Smooth muscle cell (in vitro differentiated cells): ENCODE data around the gene ARHGAP18. TPM values are rescaled to one million over a fixed set of nuclear protein-coding genes. Genes with fewer than 3 reads are reported as not detected.
A peak's percentile ranks its signal among the peaks of the same experiment; 100 is the strongest.

Source experiments
- DNase-seq: peaks from one replicate; lab custom pipeline; 2025; ENCODE audit not compliant: unreplicated experiment; lab: John Stamatoyannopoulos, UW
- H2AFZ ChIP-seq: fragments of 200-600 bp; sonication (generic); 2 replicates; pipeline ENCODE4 v1.6.0; 2016; ENCODE audit warnings: antibody characterized with exemption, low read depth, mild to moderate bottlenecking
- H3F3A ChIP-seq: fragments of 200-600 bp; sonication (generic); 2 replicates; pipeline ENCODE4 v1.6.0; 2017; ENCODE audit warnings: antibody characterized with exemption, low read depth
- H3K27ac ChIP-seq: fragments of 200-600 bp; sonication (generic); 2 replicates; pipeline ENCODE4 v1.5.1; 2016; ENCODE audit warnings: low read depth, mild to moderate bottlenecking
- H3K27me3 ChIP-seq: fragments of 200-600 bp; sonication (generic); 2 replicates; pipeline ENCODE4 v1.6.1; 2016; ENCODE audit warnings: low read depth, mild to moderate bottlenecking
- H3K36me3 ChIP-seq: fragments of 200-600 bp; sonication (generic); 2 replicates; pipeline ENCODE4 v1.5.1; 2016; ENCODE audit warnings: low read depth
- H3K4me1 ChIP-seq: fragments of 200-600 bp; sonication (generic); 2 replicates; pipeline ENCODE4 v1.5.1; 2016; ENCODE audit warnings: low read depth
- H3K4me2 ChIP-seq: fragments of 200-600 bp; sonication (generic); 2 replicates; pipeline ENCODE4 v1.6.0; 2016; ENCODE audit warnings: mild to moderate bottlenecking
- H3K4me3 ChIP-seq: fragments of 200-600 bp; sonication (generic); 2 replicates; pipeline ENCODE4 v1.5.1; 2016; ENCODE audit warnings: mild to moderate bottlenecking
- H3K79me2 ChIP-seq: fragments of 200-600 bp; sonication (generic); 2 replicates; pipeline ENCODE4 v1.6.0; 2016; ENCODE audit warnings: low read depth, mild to moderate bottlenecking
- H3K9ac ChIP-seq: fragments of 200-600 bp; sonication (generic); 2 replicates; pipeline ENCODE4 v1.6.0; 2016; ENCODE audit warnings: low read depth
- H3K9me3 ChIP-seq: fragments of 200-600 bp; sonication (generic); replicated peaks from 2 replicates; pipeline ENCODE4 v1.5.1; 2016; ENCODE audit warnings: low read depth
- H4K20me1 ChIP-seq: fragments of 200-600 bp; sonication (generic); 2 replicates; pipeline ENCODE4 v1.6.0; 2016; ENCODE audit warnings: low read depth
- WGBS: methylation state at CpG from one replicate; pipeline ENCODE4 v1.1.7; 2016; ENCODE audit warnings: low lambda C conversion rate; 5-methylcytosine and 5-hydroxymethylcytosine counted together
- polyA plus RNA-seq: library from polyadenylated mRNA; unstranded; fragments of >200 nt; fragmentation: Nextera tagmentation; extraction: Ambion mirVana; gene quantifications from 2 replicates; pipeline ENCODE4 v1.2.1, GENCODE V29; 2016
- total RNA-seq: library from RNA; depleted of rRNA; stranded (reverse); fragments of >200 nt; gene quantifications from 2 replicates; pipeline ENCODE4 v1.2.3, GENCODE V29; 2014
- TF ChIP-seq, protein P1 (sequence below): fragments of 200-600 bp; sonication (generic); IDR thresholded peaks from 2 replicates; pipeline ENCODE4 v1.5.1; 2017; ENCODE audit warnings: borderline replicate concordance, mild to moderate bottlenecking, antibody characterized with exemption; ENCODE audit not compliant: insufficient read depth, poor library complexity, severe bottlenecking

Gene ARHGAP18
- total and polyA plus RNA-seq, 2 experiments from 2014 or later = 3.2 to 9.6 TPM

GRCh38 chr6:129672341-129672682 lies 37.7 kb downstream of the ARHGAP18 start:
- H3K4me2 ChIP-seq = peak overlapping the region; percentile 71
- DNase-seq = no peak
- no peaks in the 10 kb centered on the region for H4K20me1 ChIP-seq
- TF ChIP-seq, protein P1, sequence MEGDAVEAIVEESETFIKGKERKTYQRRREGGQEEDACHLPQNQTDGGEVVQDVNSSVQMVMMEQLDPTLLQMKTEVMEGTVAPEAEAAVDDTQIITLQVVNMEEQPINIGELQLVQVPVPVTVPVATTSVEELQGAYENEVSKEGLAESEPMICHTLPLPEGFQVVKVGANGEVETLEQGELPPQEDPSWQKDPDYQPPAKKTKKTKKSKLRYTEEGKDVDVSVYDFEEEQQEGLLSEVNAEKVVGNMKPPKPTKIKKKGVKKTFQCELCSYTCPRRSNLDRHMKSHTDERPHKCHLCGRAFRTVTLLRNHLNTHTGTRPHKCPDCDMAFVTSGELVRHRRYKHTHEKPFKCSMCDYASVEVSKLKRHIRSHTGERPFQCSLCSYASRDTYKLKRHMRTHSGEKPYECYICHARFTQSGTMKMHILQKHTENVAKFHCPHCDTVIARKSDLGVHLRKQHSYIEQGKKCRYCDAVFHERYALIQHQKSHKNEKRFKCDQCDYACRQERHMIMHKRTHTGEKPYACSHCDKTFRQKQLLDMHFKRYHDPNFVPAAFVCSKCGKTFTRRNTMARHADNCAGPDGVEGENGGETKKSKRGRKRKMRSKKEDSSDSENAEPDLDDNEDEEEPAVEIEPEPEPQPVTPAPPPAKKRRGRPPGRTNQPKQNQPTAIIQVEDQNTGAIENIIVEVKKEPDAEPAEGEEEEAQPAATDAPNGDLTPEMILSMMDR = no peak
- peak overlapping the region; percentile 90 for H3K27ac ChIP-seq
- H3K27me3 ChIP-seq = no peaks in the 10 kb centered on the region
- peaks cover 7% of the 10 kb centered on the region for H3K79me2 ChIP-seq
- H3K4me1 ChIP-seq = peaks cover 12% of the 10 kb centered on the region
- H3K4me3 ChIP-seq = no peak overlapping the region
- no peaks in the 10 kb centered on the region for H3F3A ChIP-seq
- H3K9me3 ChIP-seq = no peaks in the 10 kb centered on the region
- H3K9ac ChIP-seq = peak overlapping the region; percentile 34
- H3K36me3 ChIP-seq = no peaks in the 10 kb centered on the region
- H2AFZ ChIP-seq = peak overlapping the region; percentile 23
- 49% methylated on average over 2 of the region's 2 CpGs for WGBS

- H3K4me1 ChIP-seq = peaks cover 12% of the 10 kb centered on the region
- no peaks in the 10 kb centered on the region for H3K27me3 ChIP-seq
- no peak for DNase-seq
- no peaks in the 10 kb centered on the region for H3F3A ChIP-seq
- H3K36me3 ChIP-seq = no peaks in the 10 kb centered on the region
- H3K27ac ChIP-seq = peak overlapping the region; percentile 90
- peak overlapping the region; percentile 23 for H2AFZ ChIP-seq
- peaks cover 7% of the 10 kb centered on the region for H3K79me2 ChIP-seq
- H3K9ac ChIP-seq = peak overlapping the region; percentile 34
- H3K4me2 ChIP-seq = peak overlapping the region; percentile 71
- TF ChIP-seq, protein P1 = peak; percentile 7
- 91% methylated on average over 10 of the region's 10 CpGs for WGBS
- no peaks in the 10 kb centered on the region for H4K20me1 ChIP-seq
- H3K9me3 ChIP-seq = no peaks in the 10 kb centered on the region
- H3K4me3 ChIP-seq = no peak overlapping the region
These were observed 38.3 kb downstream of the ARHGAP18 start for GRCh38 chr6:129671442-129672340.

- TF ChIP-seq, protein P1 = no peak
- H3K4me3 ChIP-seq = no peak overlapping the region
- 85% methylated on average over 3 of the region's 3 CpGs for WGBS
These were observed 39.3 kb downstream of the ARHGAP18 start for GRCh38 chr6:129670634-129671033.

More at GRCh38 chr6:129670634-129671033, 39.3 kb downstream of the ARHGAP18 start:
- no peak overlapping the region for H3K4me2 ChIP-seq
- H3K9me3 ChIP-seq = no peaks in the 10 kb centered on the region
- H3K36me3 ChIP-seq = no peaks in the 10 kb centered on the region
- H2AFZ ChIP-seq = no peak overlapping the region
- peaks cover 4% of the 10 kb centered on the region for H3K79me2 ChIP-seq
- H3F3A ChIP-seq = no peaks in the 10 kb centered on the region
- no peaks in the 10 kb centered on the region for H4K20me1 ChIP-seq
- H3K4me1 ChIP-seq = peaks cover 12% of the 10 kb centered on the region
- no peak overlapping the region for H3K27ac ChIP-seq
- DNase-seq = no peak
- H3K9ac ChIP-seq = no peak overlapping the region
- H3K27me3 ChIP-seq = no peaks in the 10 kb centered on the region
